Activated T-helper 2 cell treated with anti-CD3 and anti-CD28 coated beads, Interferon-gamma antibody, Interleukin-2, Interleukin-4, amounts not matched to agents 10 μg/mL and 5 μg/mL and 100 μg/mL, durations not matched to agents 14 hours and 24 hours and 36 hours (primary cell): ENCODE results near the gene TMX3. TPM values are rescaled to one million over a fixed set of nuclear protein-coding genes. Genes with fewer than 3 reads are reported as not detected.

Experiments used
- DNase-seq: peaks from one replicate; pipeline ENCODE4 v3.0.0; 2021; ENCODE audit warnings: low spot score
- H3K27ac Mint-ChIP-seq: one replicate; pipeline ENCODE4 v1.8.0; 2021; ENCODE audit warnings: mixed read lengths
- H3K27me3 Mint-ChIP-seq: one replicate; pipeline ENCODE4 v1.8.0; 2021; ENCODE audit warnings: low read depth, mixed read lengths
- H3K36me3 Mint-ChIP-seq: one replicate; pipeline ENCODE4 v1.8.0; 2021; ENCODE audit warnings: low read depth, mixed read lengths
- H3K4me1 Mint-ChIP-seq: one replicate; pipeline ENCODE4 v1.8.0; 2021; ENCODE audit warnings: low read depth, mixed read lengths
- H3K4me3 Mint-ChIP-seq: one replicate; pipeline ENCODE4 v1.8.0; 2021; ENCODE audit warnings: low read depth, mild to moderate bottlenecking, moderate library complexity, mixed read lengths
- H3K9me3 Mint-ChIP-seq: one replicate; pipeline ENCODE4 v1.8.0; 2021; ENCODE audit warnings: mixed read lengths
- intact Hi-C: fragments of 100-400 bp; cut with micrococcal nuclease; formaldehyde crosslinking; loops from one replicate; pipeline ENCODE4 v1.15.1; 2023
- total RNA-seq: library from RNA; stranded (reverse); gene quantifications from 2 replicates; pipeline ENCODE4 v1.2.3, GENCODE V29; 2022

The TMX3 gene
- total RNA-seq, 1 donor from 2014 or later, result 62.4 TPM

DNA sequence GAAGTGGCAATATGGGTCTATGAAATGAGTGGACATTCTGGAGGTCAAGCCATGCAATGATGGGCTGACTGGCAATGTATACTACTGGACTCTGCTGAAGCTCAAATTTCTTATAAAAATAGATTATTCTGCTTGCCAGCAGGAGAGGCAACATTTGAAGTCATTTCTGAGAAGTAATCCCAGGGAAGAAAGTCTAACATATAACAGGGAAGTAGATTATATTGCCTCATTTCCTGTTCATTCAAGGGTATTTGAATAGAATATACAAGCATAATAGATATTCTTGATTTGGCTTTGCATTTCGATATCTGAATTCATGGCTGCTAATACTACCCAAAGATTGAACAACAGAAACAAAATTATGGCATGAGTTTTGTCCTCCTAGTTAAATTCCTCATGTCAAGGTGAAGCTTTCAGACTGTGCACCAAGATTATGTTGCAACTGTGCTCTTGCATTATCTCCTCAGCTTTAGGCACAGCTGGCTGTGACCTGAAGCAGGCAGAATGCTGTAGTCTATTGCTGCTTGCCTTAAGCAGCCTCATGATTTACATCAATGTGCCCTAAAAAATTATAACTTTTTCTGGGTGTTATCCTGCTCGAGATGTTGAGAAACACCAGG lies 13.3 kb upstream of the TMX3 start:
- Mint-ChIP-seq H3K4me1 (peaks cover 2% of the 10 kb centered on the region), H3K27me3 (peaks cover 6% of the 10 kb centered on the region), H3K36me3 (no peaks in the 10 kb centered on the region), H3K4me3 (no peak overlapping the region), H3K27ac (no peak overlapping the region), H3K9me3 (no peaks in the 10 kb centered on the region)
- intact Hi-C loops, result no loop called here
- no peak for DNase-seq

DNA sequence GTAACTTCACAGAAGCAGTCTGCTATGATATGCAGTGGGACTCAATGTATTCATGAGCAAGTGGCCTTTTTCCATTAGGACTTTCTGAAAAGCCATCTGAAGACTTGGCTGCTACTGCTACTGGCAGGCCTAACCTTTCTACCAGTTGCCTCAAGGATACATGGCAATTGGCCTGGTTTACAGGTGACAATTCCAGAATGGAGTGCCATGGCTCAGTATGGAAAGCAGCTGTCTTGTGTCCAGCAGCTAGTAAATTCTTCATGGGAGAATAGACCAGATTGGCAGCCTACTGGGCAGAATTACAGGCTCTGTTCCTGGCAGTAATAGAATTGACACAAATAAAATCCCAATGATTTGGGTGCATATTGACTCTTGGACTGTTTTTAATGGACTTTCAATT lies 12.6 kb upstream of the TMX3 start:
- Mint-ChIP-seq H3K27me3 (peaks cover 6% of the 10 kb centered on the region), H3K27ac (no peak overlapping the region), H3K4me1 (peaks cover 3% of the 10 kb centered on the region), H3K36me3 (no peaks in the 10 kb centered on the region), H3K9me3 (no peaks in the 10 kb centered on the region), H3K4me3 (no peak overlapping the region)
- DNase-seq, result no peak
- intact Hi-C loops, result no loop called here

DNA sequence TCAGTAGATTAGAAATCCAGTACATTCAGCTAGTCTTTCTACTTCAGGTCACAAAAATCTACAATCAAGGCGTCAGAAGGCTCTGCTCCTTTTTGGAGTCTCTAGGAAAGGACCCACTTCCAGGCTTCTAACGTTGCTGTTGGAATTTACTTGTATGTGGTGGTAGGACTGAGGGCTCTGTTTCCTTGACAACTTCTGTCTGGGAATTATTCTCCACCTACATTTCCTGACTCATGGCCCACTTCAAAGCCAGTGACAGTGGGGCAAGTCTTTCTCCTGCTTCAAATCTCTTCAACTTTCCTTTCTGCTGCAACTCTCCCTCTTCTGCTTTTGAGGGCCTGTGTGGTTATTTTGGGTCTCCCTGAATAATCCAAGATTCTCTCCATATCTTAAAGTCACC lies 10.4 kb upstream of the TMX3 start:
- intact Hi-C loops, result no loop called here
- no peaks in the 10 kb centered on the region for H3K36me3 Mint-ChIP-seq

DNA sequence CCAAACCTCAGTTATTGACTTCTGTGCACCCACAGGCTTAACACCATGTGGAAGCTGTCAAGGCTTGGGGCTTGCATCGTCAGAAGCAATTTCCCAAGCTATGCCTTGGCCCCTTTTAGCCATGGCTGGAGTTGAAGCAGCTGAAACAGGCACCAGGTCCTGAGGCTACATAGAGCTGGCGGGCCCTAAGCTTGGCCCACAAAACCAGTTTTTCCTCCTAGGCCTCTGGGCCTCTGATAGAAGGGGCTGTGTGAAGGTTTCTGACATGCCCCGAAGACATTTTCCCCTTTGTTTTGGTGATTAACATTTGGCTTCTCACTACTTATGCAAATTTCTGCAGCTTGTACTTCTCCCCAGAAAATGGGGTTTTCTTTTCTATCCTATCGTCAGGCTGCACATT lies 9.1 kb upstream of the TMX3 start:
- Mint-ChIP-seq H3K4me1 (peaks cover 22% of the 10 kb centered on the region), H3K36me3 (peaks cover 4% of the 10 kb centered on the region), H3K4me3 (no peak overlapping the region), H3K27ac (no peak overlapping the region), H3K9me3 (no peaks in the 10 kb centered on the region), H3K27me3 (peaks cover under 1% of the 10 kb centered on the region)
- intact Hi-C loops, result no loop called here
- DNase-seq, result no peak

More for the DNA sequence above, 10.4 kb upstream of the TMX3 start:
- H3K4me3 Mint-ChIP-seq, result no peak overlapping the region
- DNase-seq, result no peak
- H3K27ac Mint-ChIP-seq, result no peak overlapping the region
- H3K27me3 Mint-ChIP-seq, result peaks cover 6% of the 10 kb centered on the region
- H3K4me1 Mint-ChIP-seq, result peaks cover 22% of the 10 kb centered on the region
- H3K9me3 Mint-ChIP-seq, result no peaks in the 10 kb centered on the region

DNA sequence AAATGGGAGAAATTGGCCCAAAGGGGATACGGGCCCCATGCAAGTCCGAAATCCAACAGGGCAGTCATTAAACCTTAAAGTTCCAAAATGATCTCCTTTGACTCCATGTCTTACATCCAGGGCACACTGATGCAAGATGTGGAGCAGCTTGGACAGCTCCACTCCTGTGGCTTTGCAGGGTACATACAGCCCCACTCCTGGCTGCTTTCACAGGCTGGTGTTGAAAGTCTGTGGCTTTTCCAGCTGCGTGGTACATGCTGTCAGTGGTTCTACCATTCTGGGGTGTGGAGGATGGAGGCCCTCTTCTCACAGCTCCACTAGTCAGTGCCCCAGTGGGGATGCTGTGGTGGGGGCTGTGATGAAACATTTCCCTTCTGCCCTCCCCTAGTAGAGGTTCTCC lies 8.6 kb upstream of the TMX3 start:
- Mint-ChIP-seq H3K9me3 (no peaks in the 10 kb centered on the region), H3K27ac (no peak overlapping the region), H3K4me3 (no peak overlapping the region), H3K27me3 (no peaks in the 10 kb centered on the region), H3K36me3 (peaks cover 4% of the 10 kb centered on the region), H3K4me1 (peaks cover 22% of the 10 kb centered on the region)
- intact Hi-C loops, result no loop called here
- DNase-seq, result no peak

DNA sequence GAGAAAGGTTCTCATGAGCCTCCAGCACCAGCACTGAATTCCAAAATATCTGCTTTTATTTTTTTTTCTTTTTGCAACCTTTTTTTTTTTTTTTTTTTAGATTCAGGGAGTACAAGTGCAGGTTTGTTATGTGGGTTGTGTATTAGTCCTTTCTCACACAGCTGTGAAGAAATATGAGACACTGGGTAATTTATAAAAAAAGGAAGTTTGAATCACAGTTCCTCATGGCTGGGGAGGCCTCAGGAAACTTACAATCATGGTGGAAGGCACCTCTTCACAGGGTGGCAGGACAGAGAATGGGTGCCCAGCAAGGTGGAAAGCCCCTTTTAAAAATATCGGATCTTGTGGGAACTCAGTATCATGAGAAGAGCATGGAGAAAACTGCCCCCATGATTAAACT lies 7.9 kb upstream of the TMX3 start:
- H3K27me3 Mint-ChIP-seq, result no peaks in the 10 kb centered on the region
- peaks cover 4% of the 10 kb centered on the region for H3K36me3 Mint-ChIP-seq
- no peak overlapping the region for H3K27ac Mint-ChIP-seq
- H3K4me1 Mint-ChIP-seq, result peaks cover 22% of the 10 kb centered on the region
- intact Hi-C loops, result no loop called here
- no peak overlapping the region for H3K4me3 Mint-ChIP-seq
- no peak for DNase-seq
- no peaks in the 10 kb centered on the region for H3K9me3 Mint-ChIP-seq

DNA sequence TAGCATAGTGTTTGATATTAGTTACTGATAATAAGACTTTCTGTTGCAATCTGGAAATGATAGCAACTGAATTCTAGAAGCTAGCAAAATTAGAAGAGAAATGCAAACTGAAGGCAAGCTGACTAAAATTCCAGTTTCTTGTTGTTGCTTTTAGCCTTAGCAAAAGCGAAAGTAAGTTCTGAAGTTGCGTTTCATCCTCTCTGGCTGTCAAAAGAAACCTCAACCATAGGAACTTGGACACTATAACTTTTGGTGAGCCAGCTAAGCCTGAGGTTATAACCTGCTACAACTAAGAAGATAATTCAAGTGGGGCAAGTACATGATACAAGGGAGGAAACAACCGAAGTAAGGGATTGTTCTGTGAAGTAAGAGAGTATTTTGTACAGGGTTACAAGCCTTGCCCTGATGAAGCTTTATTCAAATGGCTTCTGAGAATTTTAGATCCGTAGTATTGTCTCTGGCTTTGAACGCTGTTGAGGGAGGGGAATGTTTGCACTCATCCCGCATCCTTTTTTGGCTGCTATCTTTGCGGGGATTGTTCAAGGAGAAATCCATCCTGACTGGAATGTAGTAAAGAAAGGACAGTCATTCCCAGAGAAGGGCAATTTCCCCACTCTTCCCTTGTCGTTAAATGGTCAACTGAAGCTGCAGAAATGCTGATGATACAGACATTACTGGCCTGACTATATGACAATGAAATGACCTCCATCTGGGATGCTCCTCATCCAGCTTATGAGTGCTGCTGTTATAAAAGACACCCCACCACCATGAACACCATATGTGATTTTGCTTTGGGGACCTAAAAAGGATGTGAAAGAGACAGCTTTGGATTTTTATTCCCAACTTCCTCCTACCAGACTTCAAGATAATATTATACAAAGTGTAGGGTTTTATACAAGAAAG lies 7.0 kb upstream of the TMX3 start:
- Mint-ChIP-seq H3K4me3 (peak overlapping the region; percentile 72), H3K4me1 (peaks cover 22% of the 10 kb centered on the region), H3K36me3 (peaks cover 4% of the 10 kb centered on the region), H3K27ac (peak overlapping the region; percentile 81), H3K27me3 (no peaks in the 10 kb centered on the region), H3K9me3 (no peaks in the 10 kb centered on the region)
- no peak for DNase-seq
- intact Hi-C loops, result no loop called here

DNA sequence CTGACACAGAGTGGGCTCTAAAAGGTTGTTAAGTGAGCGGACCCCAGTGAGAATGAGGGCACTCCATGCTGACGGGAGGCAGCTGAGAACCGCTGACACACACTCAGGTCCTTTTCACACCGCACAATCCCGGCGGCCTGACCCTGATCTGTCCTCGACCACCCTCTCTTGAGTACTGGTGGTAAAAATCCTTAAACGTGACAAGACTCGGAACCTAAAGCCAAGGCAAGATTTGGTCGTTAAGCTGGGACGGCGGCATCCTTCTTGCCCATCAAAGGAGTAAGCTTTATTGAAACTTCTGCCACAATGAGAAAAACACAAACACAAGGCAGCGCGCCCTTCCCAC lies 569 bp downstream of the TMX3 start:
- peaks cover 44% of the 10 kb centered on the region for H3K36me3 Mint-ChIP-seq
- H3K27ac Mint-ChIP-seq, result peak overlapping the region; percentile 87
- peaks cover 41% of the 10 kb centered on the region for H3K4me1 Mint-ChIP-seq

DNA sequence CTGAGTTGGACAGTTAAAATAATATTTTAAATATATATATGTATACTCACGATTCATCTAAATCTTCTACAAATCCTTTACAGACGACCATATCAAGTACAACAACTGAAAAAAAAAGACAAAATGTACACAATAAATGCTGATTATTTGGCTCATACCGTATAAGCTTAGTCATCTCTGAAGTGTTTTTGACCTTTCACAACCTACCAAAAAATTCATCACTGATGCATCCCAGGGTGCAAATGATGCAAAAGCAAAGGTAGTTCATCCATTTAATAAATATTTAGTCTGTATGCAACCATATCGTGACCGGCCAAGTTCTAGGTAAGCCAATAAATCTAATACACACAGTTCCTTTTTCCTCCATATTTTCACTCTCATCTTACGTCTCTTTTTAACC lies 1.1 kb downstream of the TMX3 start:
- peak overlapping the region; percentile 87 for H3K27ac Mint-ChIP-seq
- no peaks in the 10 kb centered on the region for H3K27me3 Mint-ChIP-seq
- peaks cover 49% of the 10 kb centered on the region for H3K36me3 Mint-ChIP-seq
- intact Hi-C loops, result loop anchor here (2.0 kb wide), 1 partner anchor 19 kb away; no protein-coding TSS in a partner anchor
- no peaks in the 10 kb centered on the region for H3K9me3 Mint-ChIP-seq
- DNase-seq, result no peak
- H3K4me1 Mint-ChIP-seq, result peaks cover 44% of the 10 kb centered on the region
- H3K4me3 Mint-ChIP-seq, result peak overlapping the region; percentile 93

More for the DNA sequence above, 569 bp downstream of the TMX3 start:
- Mint-ChIP-seq H3K9me3 (no peaks in the 10 kb centered on the region), H3K4me3 (peak overlapping the region; percentile 93), H3K27me3 (no peaks in the 10 kb centered on the region)
- DNase-seq, result no peak
- intact Hi-C loops, result loop anchor here (2.0 kb wide), 1 partner anchor 20 kb away; no protein-coding TSS in a partner anchor

DNA sequence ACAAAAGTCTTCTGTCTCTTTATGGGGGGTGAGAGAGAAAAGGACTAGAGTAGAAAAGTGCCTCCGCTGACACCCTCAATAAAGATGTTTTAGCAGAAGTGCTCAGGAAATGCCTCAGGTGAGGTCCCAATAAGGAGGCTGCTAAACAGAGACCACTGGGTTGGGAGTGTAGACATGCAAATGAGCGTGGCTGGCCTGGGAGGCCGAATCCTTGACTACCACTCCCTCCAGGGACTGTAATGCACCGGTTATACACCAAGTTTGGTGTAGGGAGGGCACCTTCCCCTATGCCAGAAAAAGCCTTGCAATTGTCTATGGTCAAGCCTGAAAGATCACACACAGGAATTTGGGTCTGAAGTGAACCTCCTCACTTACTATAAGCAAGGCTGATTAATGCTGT lies 1.8 kb downstream of the TMX3 start:
- H3K4me3 Mint-ChIP-seq, result peak overlapping the region; percentile 77
- H3K4me1 Mint-ChIP-seq, result peaks cover 50% of the 10 kb centered on the region
- no peaks in the 10 kb centered on the region for H3K9me3 Mint-ChIP-seq
- DNase-seq, result no peak
- intact Hi-C loops, result no loop called here
- no peak overlapping the region for H3K27ac Mint-ChIP-seq
- H3K27me3 Mint-ChIP-seq, result no peaks in the 10 kb centered on the region
- peaks cover 55% of the 10 kb centered on the region for H3K36me3 Mint-ChIP-seq

DNA sequence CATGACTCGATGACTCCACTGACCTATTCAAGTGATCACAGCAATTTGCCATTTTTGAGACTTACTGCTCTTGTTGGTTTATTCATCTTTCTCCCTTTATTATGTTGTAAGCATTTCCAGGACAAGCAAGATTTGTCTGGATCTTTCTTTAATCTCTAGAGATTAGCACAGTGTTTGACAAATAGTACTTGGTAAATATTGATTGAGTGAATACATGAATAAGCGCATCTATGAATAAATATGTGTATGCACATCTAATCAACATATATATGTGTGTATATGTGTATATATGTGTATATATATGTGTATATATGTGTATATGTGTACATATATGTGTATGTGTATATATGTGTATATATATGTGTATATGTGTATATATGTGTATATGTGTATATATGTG lies 7.3 kb downstream of the TMX3 start:
- H3K36me3 Mint-ChIP-seq, result peaks cover 82% of the 10 kb centered on the region

DNA sequence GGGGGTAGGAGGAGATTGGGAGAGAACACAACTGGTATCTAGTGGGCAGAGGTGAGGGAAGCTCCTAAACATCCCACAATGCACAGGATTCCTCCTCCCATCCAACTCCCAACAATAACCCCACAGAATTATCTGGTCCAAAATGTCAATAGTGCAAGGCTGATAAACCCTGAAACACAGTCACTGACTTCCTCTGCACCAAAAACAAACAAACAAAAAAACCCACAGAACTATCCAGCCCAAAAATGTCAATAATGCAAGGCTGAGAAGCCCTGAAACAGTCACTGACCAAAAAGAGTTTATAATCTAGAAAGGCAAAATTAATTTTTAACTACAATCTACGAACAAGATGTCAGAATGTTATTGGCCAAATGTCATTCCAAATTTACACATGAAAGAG lies 9.8 kb downstream of the TMX3 start:
- H3K9me3 Mint-ChIP-seq, result no peaks in the 10 kb centered on the region
- H3K4me3 Mint-ChIP-seq, result no peak overlapping the region
- no peaks in the 10 kb centered on the region for H3K27me3 Mint-ChIP-seq
- DNase-seq, result no peak
- H3K36me3 Mint-ChIP-seq, result peaks cover 74% of the 10 kb centered on the region
- intact Hi-C loops, result no loop called here
- no peak overlapping the region for H3K27ac Mint-ChIP-seq
- H3K4me1 Mint-ChIP-seq, result peaks cover 46% of the 10 kb centered on the region

More for the DNA sequence above, 7.3 kb downstream of the TMX3 start:
- H3K27ac Mint-ChIP-seq, result no peak overlapping the region
- no peak overlapping the region for H3K4me3 Mint-ChIP-seq
- no peaks in the 10 kb centered on the region for H3K9me3 Mint-ChIP-seq
- H3K4me1 Mint-ChIP-seq, result peaks cover 55% of the 10 kb centered on the region
- DNase-seq, result no peak
- intact Hi-C loops, result no loop called here
- no peaks in the 10 kb centered on the region for H3K27me3 Mint-ChIP-seq

DNA sequence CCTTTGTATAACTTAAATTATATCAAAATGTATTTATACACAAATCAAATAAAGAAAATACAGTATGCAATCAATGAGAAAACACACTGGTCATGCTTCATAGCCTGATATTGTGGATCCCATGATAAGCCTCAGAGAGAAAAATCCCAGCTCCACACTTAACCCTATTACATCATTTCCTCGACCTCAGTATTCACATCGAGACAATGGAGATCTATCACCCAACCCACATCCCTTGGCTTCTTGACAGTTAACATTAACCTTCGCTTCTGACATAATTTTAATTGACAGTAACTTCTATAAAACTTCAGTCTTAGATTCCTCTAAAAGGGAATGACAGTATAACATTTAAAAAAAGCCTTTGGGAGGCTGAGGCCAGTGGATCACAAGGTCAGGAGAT lies 11.6 kb downstream of the TMX3 start:
- no peak overlapping the region for H3K27ac Mint-ChIP-seq
- no peaks in the 10 kb centered on the region for H3K27me3 Mint-ChIP-seq
- H3K4me1 Mint-ChIP-seq, result peaks cover 35% of the 10 kb centered on the region
- intact Hi-C loops, result no loop called here
- H3K4me3 Mint-ChIP-seq, result no peak overlapping the region
- H3K36me3 Mint-ChIP-seq, result peaks cover 68% of the 10 kb centered on the region
- no peaks in the 10 kb centered on the region for H3K9me3 Mint-ChIP-seq
- DNase-seq, result no peak
